Activated CD4-positive, alpha-beta T cell treated with anti-CD3 and anti-CD28 coated beads for 4 hours (primary cell): ENCODE measurements around the gene PWWP3B.
"Not testable (repeated sequence)": the region's sequence is repeated elsewhere in the genome, so short reads cannot be mapped to it uniquely, and the experiment has no call there.

Experiments used
- DNase-seq, 2 donors: peaks; one replicate each; pipeline ENCODE4 v3.0.0-alpha.2; 2020

Gene PWWP3B

DNA sequence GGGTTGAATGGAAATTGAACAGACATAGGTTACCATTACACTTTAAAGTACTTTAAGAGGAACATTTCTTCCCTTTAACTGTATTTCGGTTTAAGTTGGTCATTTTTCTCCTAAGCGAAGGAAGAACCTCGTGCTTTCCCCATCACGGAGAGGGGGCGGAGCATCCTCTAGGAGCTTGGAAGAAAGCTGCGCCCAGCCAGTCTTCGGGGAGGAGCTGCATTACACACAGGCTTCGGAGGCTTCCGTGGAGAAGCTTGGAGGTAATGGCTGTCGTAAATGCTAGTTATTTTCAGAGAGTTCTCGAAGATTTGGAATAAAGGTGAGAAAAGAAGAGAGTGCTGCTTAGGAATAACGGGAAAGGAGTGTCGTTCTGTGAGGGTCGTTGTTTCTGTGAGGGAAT is at the start of gene PWWP3B:
PWWP3B (plus strand) TSS at position 199 of the 400 bp plus-strand sequence. CDS start 37,128 bp downstream, outside the sequence.
- DNase-seq: no peak

DNA sequence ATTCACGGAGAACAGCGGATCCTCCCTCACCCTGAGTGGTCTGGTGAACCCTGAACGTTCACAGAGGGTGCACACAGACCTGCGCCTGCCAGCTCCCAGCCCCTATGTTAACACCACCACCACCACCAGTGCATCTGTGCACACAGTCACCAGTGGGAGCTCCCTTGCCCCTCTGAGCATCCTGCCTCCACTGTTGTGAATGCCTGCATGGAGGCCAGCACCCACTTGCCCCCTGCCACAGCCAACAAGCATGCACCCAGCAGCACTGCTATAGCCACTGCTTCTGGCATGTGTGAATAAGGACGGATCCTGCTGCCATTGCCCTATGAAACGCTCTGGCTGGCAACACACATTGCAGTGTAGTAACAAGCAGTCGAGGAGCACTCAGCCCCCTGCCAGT is 29.1 kb upstream of the PWWP3B start:
- no peak for DNase-seq

DNA sequence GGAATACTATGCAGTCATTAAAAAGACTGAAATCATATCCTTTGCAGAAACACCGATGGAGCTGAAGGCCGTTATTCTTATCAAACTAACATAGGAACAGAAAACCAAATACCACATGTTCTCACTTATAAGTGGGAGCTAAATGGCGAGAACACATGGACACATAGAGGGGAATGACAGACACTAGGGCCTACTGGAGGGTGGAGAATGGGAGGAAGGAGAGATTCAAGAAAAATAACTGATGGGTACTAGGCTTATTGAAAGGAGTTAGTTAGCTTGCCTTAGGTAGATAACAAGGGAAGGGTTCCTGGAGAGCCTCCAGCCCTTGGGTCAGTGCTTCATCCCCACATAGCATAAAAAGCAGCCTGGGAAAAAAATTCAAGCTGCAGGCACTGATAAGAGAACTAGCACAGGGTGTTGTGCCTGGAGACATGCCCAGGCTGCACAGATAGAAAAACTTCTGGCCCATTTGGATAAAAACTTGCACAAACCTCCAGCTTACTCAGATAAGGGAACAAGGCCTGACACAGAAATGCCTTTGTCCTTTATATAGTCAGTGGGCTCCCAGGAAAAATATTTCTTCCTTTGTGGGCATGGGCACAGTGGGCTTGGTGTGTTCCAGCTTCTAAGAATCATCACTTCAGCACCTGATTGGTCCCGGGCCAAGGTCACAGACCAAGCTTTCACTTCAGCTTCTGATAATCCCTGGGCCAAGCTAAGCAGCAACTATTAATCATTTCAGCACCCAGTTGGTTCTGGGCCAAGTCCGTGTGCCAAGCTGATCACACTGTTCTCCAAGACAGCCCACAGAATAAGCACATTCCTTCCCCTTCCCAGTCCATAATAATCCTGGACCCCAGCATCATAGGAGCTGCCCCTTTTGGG is 23.1 kb upstream of the PWWP3B start:
- no peak for DNase-seq

DNA sequence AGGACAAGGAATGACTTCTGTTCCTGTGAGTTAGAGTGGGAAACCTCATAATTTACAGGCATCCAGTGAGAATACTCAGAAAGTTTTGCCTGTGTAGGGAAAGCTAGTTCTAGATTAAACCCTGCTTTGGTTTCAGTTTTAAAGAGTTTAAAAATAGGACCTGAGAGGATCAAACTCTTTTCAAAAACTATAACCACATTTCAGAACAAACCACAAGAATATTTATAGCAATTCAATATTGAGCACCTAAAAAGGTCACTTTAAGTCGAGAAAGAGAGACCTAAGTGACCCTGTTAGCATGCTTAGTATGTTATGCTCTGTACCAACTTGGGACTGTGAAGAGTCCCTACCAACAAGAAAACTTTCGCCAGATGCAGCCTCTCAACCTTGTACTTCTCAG is 17.4 kb upstream of the PWWP3B start:
- DNase-seq: no peak

DNA sequence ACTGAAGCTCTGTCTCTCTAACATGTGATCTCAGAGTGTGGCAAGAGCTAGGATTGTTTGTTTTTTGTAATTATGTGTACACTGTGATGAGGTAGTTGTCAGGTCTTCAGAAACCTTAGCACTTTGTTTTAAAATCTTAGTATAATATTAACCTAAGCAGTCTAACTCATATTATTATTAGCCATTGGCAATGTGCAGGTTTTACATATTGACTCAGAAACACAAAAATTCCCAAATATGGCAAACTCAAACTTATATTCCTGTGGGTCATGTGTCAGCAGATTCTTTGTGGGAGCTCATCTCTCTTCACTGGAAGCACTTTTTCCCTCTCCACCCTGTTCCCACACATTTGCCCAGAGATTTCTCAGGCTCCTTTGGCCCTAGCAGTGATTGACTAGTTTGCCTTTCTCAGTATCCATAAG is 8.2 kb upstream of the PWWP3B start:
- DNase-seq: no peak

DNA sequence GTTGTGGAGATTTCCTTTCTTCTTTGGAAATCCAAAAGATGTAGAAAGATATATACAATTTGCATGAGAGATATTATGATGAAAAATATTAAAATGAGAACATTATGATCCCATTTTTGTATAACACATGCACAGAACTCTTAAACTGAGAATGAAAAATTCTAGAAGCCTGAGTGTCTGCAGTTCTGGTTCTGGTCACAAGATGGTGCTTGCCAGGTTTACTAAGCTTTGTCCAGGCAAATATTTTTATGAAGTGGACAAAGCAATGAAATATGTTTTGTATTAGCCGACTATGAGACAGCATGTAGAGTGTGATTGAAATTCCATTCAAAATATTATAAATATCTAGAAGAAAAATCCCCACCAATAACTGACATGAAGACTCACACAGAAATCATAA is 2.2 kb downstream of the PWWP3B start:
- DNase-seq: no peak

DNA sequence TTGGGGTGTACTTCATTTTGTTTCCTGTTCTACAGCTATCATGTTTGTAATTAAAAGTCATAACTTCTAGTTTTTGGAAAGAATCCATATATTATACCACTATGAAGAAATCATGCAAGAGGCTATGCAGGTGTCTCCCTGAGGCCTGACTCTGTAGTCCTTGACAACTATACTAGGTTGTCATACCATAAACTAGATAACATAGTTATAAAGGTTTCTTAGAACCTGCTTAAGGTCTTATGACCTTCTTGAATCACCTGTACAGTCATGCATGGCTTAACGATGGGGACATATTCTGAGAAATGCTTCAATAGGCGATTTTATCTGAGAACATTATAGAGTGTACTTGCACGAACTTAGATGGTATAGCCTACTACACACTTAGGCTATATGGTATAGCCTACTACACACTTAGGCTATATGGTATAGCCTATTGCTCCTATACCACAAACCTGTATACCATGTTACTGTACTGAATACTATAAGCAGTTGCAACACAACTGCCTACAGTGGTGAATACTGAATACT is 3.3 kb downstream of the PWWP3B start:
- DNase-seq: no peak

DNA sequence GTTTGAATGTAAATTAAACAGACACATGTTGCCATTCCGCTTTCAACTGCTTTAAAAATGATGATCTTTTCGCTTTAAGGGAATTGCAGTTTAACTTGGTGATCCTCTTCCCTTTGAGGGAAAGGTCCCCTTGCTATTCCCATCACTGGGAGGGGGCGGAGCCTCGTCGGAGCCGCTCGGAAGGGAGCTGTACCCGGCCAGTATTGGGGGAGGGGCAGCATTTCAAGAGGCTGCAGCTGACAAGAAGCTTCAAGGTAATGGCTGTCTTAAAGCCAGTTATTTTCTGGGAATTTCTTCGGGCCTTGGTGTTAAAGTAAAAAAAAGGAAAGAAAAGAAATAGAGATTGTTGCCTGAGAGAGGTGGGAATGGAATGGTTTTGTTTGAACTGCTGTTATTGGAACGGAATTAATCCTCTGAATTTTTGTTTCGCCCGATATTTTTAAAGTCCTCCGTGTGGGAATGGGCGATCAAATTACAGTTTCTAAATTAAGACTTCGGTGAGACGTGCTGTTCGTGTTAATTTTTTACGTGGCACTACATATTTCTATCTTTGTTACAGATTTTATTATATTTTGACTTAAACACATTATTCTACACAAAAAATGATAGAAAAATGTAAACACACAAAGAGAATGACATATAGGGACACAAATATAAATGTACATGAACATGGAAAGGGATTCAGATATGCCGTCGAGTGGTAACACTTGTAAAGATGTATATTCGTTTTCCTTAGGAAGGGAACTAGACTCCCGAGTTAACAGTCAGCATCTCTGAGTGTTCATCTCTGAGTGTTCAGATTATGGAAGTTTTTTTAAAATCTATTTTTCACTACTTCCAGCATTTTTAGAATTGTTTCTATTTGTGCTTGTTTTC is 9.2 kb downstream of the PWWP3B start:
- DNase-seq: no peak

DNA sequence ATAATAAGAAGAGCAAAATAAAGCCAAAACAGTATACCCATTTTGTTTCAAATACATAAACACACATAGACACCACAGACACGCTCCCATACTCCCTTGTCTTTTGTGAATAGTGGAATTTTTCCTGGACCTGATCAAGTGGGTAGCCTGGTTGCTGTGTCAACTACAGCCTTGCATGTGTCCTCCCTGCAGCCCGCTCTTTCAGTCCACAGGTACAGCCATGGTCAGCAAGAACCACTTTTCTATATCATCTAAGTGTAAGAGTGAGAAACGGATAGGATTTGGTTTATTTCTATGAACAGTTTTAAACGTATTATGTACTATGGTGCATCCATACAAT is 9.8 kb downstream of the PWWP3B start:
- DNase-seq: no peak

DNA sequence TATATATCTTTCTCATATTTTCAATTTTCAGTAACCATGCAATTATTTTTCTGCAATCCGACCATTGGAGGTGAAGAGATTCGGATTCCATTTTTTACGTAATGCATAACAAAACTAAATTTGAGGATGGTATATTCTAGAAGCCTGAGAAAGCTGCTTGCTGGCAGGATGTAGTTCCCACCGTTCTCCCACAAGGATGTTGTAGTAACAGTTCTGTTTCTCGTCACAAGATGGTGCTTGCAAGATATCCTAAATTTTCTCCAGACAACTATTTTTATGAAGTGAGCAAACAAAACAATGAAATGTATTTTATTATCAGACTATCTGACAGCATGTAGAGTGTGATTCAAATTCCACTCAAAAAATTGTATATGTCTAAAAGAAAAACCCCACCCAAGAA is 10.7 kb downstream of the PWWP3B start:
- DNase-seq: no peak

DNA sequence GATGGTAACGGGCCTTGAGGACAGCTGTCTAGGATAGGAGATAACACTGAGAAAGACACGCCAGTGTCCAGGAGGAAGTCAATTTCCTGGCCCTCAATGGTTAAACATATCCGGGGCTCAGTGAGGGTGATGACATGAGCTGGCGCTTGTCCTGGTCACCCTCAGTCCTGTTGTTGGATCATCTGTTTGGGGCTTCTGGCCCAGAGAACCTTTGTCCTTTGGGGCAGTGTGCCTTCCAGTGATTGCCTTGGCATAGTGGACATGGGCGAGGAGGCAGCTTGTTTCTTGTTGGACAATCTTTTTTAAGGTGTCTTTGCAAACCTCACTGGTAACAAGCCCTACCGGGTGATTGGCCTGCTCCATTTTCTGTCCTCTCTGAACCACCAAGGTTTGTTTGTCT is 15.6 kb downstream of the PWWP3B start:
- not testable (repeated sequence) for DNase-seq

DNA sequence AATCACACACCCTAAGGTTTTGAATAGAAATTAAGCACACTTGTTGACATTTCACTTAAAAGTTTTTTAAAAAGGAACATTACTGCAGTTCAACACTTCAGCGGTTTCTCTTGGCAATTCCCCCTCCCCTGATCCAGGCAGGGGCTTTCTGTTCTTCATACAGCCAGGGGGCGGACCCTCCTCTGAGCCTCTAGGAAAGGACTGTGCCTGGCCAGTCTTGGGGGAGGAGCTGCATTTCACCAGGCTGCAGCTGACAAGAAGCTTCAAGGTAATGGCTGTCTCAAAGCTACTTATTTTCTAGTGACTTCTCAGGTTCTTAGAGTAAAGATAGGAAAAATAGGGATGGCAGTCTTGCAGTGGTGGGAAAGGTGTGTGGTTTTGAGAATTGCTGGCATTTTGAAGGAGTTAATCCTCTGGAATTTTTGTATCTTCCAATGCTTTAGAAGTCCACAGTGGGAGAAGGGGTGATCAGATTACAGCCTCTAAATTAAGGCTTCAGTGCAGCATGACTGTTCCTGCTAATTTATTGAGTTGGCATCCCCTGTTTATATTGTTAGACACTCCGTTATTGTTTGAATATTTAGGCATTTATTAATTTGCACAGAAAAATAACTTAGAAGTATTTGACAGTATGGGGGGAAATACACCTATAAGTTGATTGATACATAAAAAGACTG is 33.5 kb downstream of the PWWP3B start:
- no peak for DNase-seq

DNA sequence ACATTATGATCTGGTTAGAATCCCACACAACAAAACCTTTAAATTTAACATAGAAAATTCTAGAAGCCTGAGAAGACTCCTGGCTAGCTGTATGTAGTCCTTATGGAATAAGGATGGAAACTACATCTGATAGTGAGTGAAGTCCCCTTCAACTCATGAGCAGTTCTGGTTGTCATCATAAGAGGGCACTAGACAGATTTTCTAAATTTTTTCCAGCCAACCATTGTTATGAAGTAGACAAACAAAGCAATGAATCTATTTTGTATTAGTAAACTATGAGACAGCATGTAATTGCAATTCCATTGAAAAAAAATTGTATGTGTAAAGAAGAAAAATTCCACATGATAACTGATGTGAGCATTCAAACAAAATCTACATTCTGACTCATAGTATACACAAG is 35.2 kb downstream of the PWWP3B start:
- DNase-seq: no peak

DNA sequence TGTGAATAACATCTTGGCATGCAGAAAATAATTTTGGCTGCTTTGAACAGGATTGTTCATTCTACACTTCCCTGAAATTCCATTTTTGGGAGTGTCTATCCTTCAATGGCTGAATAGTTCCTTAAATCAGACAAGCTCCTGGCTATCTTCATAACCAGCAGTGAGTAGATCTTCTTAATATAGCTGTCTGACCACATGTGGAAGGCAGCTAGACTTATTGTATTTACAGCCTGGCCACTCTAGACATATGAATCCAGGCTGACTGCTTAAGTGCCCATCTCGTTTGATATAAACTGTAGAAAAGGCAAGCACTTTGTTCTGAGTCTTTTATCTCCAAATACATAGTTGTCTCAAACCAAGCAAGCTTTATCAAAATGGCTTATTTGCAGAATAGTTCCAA is 40.0 kb downstream of the PWWP3B start:
- no peak for DNase-seq
